Activated CD8-positive, alpha-beta memory T cell treated with anti-CD3 and anti-CD28 coated beads for 48 hours (primary cell): Measurements from ENCODE around the gene EXOSC7.

Source experiments
- DNase-seq, 3 experiments: peaks; one replicate each; pipeline ENCODE4 v3.0.0-alpha.2; 2020; ENCODE audit warnings: low read depth in 2 of 3, low spot score in 2 of 3

Gene EXOSC7

GRCh38 chr3:45021524-45022297 lies 45.7 kb downstream of the EXOSC7 start:
- DNase-seq, result no peak

- DNase-seq, result no peak
These were observed 47.6 kb downstream of the EXOSC7 start for GRCh38 chr3:45023675-45024074.

GRCh38 chr3:45024542-45025255 lies 48.7 kb downstream of the EXOSC7 start:
- DNase-seq, result no peak

GRCh38 chr3:45026038-45026437 lies 50.0 kb downstream of the EXOSC7 start, which contains the start of gene CLEC3B:
Gene CLEC3B (plus strand): TSS chr3:45026303. CDS start chr3:45026363, 60 bp downstream.
- DNase-seq, result no peak

GRCh38 chr3:45026957-45027356 lies 50.9 kb downstream of the EXOSC7 start:
- DNase-seq, result no peak

- no peak for DNase-seq
These were observed 51.4 kb downstream of the EXOSC7 start for GRCh38 chr3:45027441-45027840.

- DNase-seq, result no peak
These were observed 53.2 kb downstream of the EXOSC7 start for GRCh38 chr3:45029216-45029615.

- DNase-seq, result no peak
These were observed 53.6 kb downstream of the EXOSC7 start for GRCh38 chr3:45029661-45030060.

GRCh38 chr3:45031531-45031930 lies 55.5 kb downstream of the EXOSC7 start:
- DNase-seq, result no peak

- no peak for DNase-seq
These were observed 56.1 kb downstream of the EXOSC7 start for GRCh38 chr3:45032113-45032512.

- no peak for DNase-seq
These were observed 57.7 kb downstream of the EXOSC7 start for GRCh38 chr3:45033791-45034190.

GRCh38 chr3:45034612-45035252 lies 58.7 kb downstream of the EXOSC7 start:
- no peak for DNase-seq

- DNase-seq, result no peak
These were observed 59.6 kb downstream of the EXOSC7 start for GRCh38 chr3:45035441-45036301.

- peak; percentile 69 to 77 (median 75) for DNase-seq
These were observed 61.8 kb downstream of the EXOSC7 start for GRCh38 chr3:45037720-45038455.

GRCh38 chr3:45041666-45042065 lies 65.6 kb downstream of the EXOSC7 start:
- DNase-seq, result no peak

- DNase-seq, result no peak
These were observed 66.1 kb downstream of the EXOSC7 start for GRCh38 chr3:45042162-45042561.

- no peak for DNase-seq
These were observed 67.8 kb downstream of the EXOSC7 start for GRCh38 chr3:45043728-45044299.

- no peak for DNase-seq
These were observed 72.2 kb downstream of the EXOSC7 start for GRCh38 chr3:45048244-45048643.

GRCh38 chr3:45049807-45050206 lies 73.8 kb downstream of the EXOSC7 start:
- no peak for DNase-seq

GRCh38 chr3:45051685-45052084 lies 75.6 kb downstream of the EXOSC7 start:
- no peak for DNase-seq
